ENCODE data around the gene INSL4.

Gene INSL4

DNA sequence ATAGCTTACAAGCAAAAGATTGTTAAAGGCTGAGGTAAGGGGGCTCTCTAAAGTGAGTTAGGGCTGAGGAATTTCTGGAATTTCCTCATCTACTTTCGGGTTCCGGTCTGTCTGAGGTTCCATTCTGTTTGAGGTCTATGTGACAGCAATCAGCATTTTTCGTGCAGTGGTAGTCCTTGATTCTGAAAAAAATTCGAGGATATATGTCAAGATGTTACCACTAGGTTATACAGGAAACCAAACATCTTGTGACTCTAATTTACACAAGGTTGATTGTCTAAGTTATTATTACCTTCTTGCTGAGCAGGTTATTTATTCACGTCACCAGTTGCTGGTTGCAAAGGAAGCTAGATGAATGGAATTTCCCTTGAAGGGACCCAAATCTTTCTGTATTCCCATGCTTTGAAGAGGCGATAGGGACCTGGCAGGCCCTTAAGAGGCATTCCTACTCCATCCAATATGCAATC is 38.1 kb downstream of the INSL4 start:
- H3K4me3 ChIP-seq (ENCODE audit: low read depth, low read length) = no peak overlapping the region
- DNase-seq (ENCODE audit: low read depth) = peak; percentile 80
- TF ChIP-seq, protein P1, sequence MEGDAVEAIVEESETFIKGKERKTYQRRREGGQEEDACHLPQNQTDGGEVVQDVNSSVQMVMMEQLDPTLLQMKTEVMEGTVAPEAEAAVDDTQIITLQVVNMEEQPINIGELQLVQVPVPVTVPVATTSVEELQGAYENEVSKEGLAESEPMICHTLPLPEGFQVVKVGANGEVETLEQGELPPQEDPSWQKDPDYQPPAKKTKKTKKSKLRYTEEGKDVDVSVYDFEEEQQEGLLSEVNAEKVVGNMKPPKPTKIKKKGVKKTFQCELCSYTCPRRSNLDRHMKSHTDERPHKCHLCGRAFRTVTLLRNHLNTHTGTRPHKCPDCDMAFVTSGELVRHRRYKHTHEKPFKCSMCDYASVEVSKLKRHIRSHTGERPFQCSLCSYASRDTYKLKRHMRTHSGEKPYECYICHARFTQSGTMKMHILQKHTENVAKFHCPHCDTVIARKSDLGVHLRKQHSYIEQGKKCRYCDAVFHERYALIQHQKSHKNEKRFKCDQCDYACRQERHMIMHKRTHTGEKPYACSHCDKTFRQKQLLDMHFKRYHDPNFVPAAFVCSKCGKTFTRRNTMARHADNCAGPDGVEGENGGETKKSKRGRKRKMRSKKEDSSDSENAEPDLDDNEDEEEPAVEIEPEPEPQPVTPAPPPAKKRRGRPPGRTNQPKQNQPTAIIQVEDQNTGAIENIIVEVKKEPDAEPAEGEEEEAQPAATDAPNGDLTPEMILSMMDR (conservative IDR thresholded peaks at IDR 0.05; ENCODE audit: low read depth, low read length) = no peak

DNA sequence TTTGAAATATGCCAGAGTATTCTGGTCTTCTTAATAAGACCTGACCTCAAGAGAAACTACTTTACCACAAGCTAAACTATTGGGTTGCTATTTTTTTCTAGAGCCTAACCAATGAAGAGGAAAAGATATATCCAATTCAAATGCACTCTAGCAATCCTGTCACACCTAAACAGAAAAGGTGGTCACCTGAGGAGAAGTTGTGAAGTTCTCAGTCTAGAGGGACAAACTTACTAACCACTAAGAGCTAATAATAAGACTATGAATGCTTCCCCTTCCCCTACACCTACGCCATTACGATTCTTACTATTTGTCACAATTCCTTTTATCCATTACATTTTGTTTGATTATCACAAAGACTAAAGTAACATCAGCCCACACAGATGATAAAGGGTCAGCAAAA is 43.6 kb downstream of the INSL4 start:
- no peak for DNase-seq (ENCODE audit: low read depth)
- TF ChIP-seq, protein P1 (conservative IDR thresholded peaks at IDR 0.05; ENCODE audit: low read depth, low read length) = no peak
- H3K4me3 ChIP-seq (ENCODE audit: low read depth, low read length) = no peak overlapping the region

DNA sequence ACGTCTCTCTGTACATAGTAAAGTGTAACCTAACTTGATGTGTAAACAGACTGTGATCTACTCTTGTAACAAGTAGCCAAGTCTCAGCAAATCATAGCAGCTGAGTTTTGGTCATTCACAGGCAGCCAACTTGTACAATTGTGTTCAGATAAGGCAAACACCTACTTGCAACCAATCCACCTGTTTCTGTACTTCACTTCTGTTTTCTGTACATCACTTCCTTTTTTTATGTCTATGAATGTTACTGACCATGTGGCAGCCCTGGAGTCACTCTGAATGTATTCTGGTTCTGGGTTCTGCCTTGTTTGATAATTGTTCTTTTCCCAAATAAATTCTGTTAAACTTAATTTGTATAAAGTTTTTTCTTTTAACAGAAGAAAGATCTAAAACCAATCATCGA is 47.3 kb downstream of the INSL4 start:
- TF ChIP-seq, protein P1 (conservative IDR thresholded peaks at IDR 0.05; ENCODE audit: low read depth, low read length) = no peak
- no peak overlapping the region for H3K4me3 ChIP-seq (ENCODE audit: low read depth, low read length)
- DNase-seq (ENCODE audit: low read depth) = no peak

Data from choroid plexus epithelial cell (primary cell).